ENCODE data around the gene TBC1D4. TPM values are rescaled to one million over a fixed set of nuclear protein-coding genes. Genes with fewer than 3 reads are reported as not detected.

TBC1D4 gene, protein sequence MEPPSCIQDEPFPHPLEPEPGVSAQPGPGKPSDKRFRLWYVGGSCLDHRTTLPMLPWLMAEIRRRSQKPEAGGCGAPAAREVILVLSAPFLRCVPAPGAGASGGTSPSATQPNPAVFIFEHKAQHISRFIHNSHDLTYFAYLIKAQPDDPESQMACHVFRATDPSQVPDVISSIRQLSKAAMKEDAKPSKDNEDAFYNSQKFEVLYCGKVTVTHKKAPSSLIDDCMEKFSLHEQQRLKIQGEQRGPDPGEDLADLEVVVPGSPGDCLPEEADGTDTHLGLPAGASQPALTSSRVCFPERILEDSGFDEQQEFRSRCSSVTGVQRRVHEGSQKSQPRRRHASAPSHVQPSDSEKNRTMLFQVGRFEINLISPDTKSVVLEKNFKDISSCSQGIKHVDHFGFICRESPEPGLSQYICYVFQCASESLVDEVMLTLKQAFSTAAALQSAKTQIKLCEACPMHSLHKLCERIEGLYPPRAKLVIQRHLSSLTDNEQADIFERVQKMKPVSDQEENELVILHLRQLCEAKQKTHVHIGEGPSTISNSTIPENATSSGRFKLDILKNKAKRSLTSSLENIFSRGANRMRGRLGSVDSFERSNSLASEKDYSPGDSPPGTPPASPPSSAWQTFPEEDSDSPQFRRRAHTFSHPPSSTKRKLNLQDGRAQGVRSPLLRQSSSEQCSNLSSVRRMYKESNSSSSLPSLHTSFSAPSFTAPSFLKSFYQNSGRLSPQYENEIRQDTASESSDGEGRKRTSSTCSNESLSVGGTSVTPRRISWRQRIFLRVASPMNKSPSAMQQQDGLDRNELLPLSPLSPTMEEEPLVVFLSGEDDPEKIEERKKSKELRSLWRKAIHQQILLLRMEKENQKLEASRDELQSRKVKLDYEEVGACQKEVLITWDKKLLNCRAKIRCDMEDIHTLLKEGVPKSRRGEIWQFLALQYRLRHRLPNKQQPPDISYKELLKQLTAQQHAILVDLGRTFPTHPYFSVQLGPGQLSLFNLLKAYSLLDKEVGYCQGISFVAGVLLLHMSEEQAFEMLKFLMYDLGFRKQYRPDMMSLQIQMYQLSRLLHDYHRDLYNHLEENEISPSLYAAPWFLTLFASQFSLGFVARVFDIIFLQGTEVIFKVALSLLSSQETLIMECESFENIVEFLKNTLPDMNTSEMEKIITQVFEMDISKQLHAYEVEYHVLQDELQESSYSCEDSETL (N-terminal part only)
- 25.7 and 28.4 TPM in 2 replicates for total RNA-seq (2013; cell fraction: nucleolus; rRNA removed)
- total RNA-seq (2014; rRNA removed) (29.1 and 30.5 TPM in 2 replicates), total RNA-seq (2014; rRNA removed; fragmentation: Illumina TruSeq; extraction: Trizol) (31.9 and 32.0 TPM in 2 replicates), total RNA-seq (2021) (38.0 and 38.6 TPM in 2 replicates), polyA plus RNA-seq (2011; rRNA removed) (18.4 and 19.5 TPM in 2 replicates), polyA plus RNA-seq (2014; fragmentation: Illumina TruSeq; extraction: Trizol) (30.4 and 33.3 TPM in 2 replicates), polyA plus RNA-seq (2014; fragmentation: Nextera tagmentation; extraction: Ambion mirVana) (10 to 100 TPM; 11.0 to 11.9 TPM), polyA plus RNA-seq (2014; rRNA removed) (26.4 and 27.3 TPM in 2 replicates), polyA plus RNA-seq (2016; fragmentation: Nextera tagmentation; extraction: Ambion mirVana) (10 to 100 TPM; 23.3 to 24.6 TPM), polyA minus RNA-seq (2011; rRNA and poly(A)+ RNA removed) (36.4 and 38.9 TPM in 2 replicates), Bru-seq, nascent RNA (percentile 60 among the genes with signal in this experiment), BruChase-seq, experiment 1, labeled RNA remaining after a 6-hour chase (percentile 59 among the genes with signal in this experiment), BruChase-seq, experiment 2, labeled RNA remaining after a 2-hour chase (percentile 58 among the genes with signal in this experiment)
- polyA plus RNA-seq (2011; ENCODE audit: low read depth): 6.8 TPM
- 20.7 and 21.1 TPM in 2 replicates for polyA plus RNA-seq (2011; cell fraction: cytosol; rRNA removed)
- polyA plus RNA-seq (2011; cell fraction: nucleus; rRNA removed): 25.5 and 35.4 TPM in 2 replicates
- polyA plus RNA-seq (2012): 14.4 and 16.9 TPM in 2 replicates
- 11.6 and 13.9 TPM in 2 replicates for polyA minus RNA-seq (2011; cell fraction: cytosol; rRNA and poly(A)+ RNA removed)
- 15.0 and 21.8 TPM in 2 replicates for polyA minus RNA-seq (2011; cell fraction: nucleus; rRNA and poly(A)+ RNA removed)
- long read RNA-seq, experiment 1, full-length matches to known transcripts: 1 of 15 reads
- long read RNA-seq, experiment 1, partial matches to known transcripts: 8 of 15 reads
- long read RNA-seq, experiment 1, other reads (novel, unspliced or antisense): 6 of 15 reads
- long read RNA-seq, experiment 2, partial matches to known transcripts: 35 of 62 reads
- long read RNA-seq, experiment 2, other reads (novel, unspliced or antisense): 27 of 62 reads

GRCh38 chr13:75482070-75482819 is at the start of gene TBC1D4:
Gene TBC1D4 (minus strand): TSS chr13:75482169. CDS start chr13:75481767, 402 bp downstream.
- H3K36me3 ChIP-seq (ENCODE audit: control insufficient read depth in 2 of 2, insufficient read depth in 2 of 2, low read length in 1 of 2): no peaks in the 10 kb centered on the region
- ChIA-PET POLR2A (interaction anchor here (1.5 kb wide), 1 partner anchor 109 kb away, joined by 6 read pairs; no protein-coding TSS in a partner anchor), SMC1A (ENCODE audit: uncharacterized antibody, unreplicated experiment) (interaction anchor here (0.6 to 5.7 kb wide), 16 partner anchors 14 to 259 kb away, joined by 3 to 75 read pairs (median 3); no protein-coding TSS in a partner anchor), CTCF (interaction anchor here (0.6 to 3.5 kb wide), 26 partner anchors 10 to 155 kb away, joined by 3 to 47 read pairs (median 4); partner anchors contain the start of gene UCHL3), RAD21 (ENCODE audit: unreplicated experiment) (interaction anchor here (0.6 to 3.6 kb wide), 15 partner anchors 31 to 182 kb away, joined by 3 to 46 read pairs (median 4); partner anchors contain the start of gene UCHL3)
- DNase-seq (ENCODE audit: low read depth, low spot score) (peak; percentile 66), FAIRE-seq (peak; percentile 70), ATAC-seq (peak; percentile 86)
- H3K79me2 ChIP-seq (ENCODE audit: control insufficient read depth, insufficient read depth, low read length): peaks cover 43% of the 10 kb centered on the region
- no peaks in the 10 kb centered on the region for H3K27me3 ChIP-seq (replicated peaks in 1 of 2; ENCODE audit: control insufficient read depth in 2 of 2, insufficient read depth in 2 of 2, low read length in 1 of 2)
- H2AFZ ChIP-seq (ENCODE audit: control insufficient read depth, low read depth, low read length): peak within 1 kb of the TSS; percentile 87
- peak within 1 kb of the TSS; percentile 55 for H3K27ac ChIP-seq (ENCODE audit: control insufficient read depth, insufficient read depth)
- H4K20me1 ChIP-seq (ENCODE audit: control insufficient read depth, insufficient read depth): no peaks in the 10 kb centered on the region
- H3K9ac ChIP-seq (ENCODE audit: control insufficient read depth, insufficient read depth, low read length): peak within 1 kb of the TSS; percentile 62
- in situ Hi-C loops (cut with MboI): no loop called here
- peaks cover 8% of the 10 kb centered on the region for H3K4me1 ChIP-seq (ENCODE audit: control insufficient read depth, insufficient read depth, low read length)
- intact Hi-C loops (cut with micrococcal nuclease; ENCODE audit: unreplicated experiment): loop anchor here (1.0 to 5.0 kb wide), 3 partner anchors 67 to 185 kb away; partner anchors contain the start of gene UCHL3
- H3K4me3 ChIP-seq: peak within 1 kb of the TSS; percentile 82
- no peaks in the 10 kb centered on the region for H3K9me3 ChIP-seq (replicated peaks; ENCODE audit: control insufficient read depth, insufficient read depth, low read length)
- BruUV-seq (replicated peaks): no TSS peak
- H3K4me2 ChIP-seq (ENCODE audit: control insufficient read depth, insufficient read depth): peak within 1 kb of the TSS; percentile 76
- WGBS (ENCODE audit: insufficient coverage, insufficient replicate concordance, low lambda C conversion rate, missing lambda C conversion rate): under 1% methylated on average over 50 of the region's 58 CpGs
- TF ChIP-seq, protein P1, sequence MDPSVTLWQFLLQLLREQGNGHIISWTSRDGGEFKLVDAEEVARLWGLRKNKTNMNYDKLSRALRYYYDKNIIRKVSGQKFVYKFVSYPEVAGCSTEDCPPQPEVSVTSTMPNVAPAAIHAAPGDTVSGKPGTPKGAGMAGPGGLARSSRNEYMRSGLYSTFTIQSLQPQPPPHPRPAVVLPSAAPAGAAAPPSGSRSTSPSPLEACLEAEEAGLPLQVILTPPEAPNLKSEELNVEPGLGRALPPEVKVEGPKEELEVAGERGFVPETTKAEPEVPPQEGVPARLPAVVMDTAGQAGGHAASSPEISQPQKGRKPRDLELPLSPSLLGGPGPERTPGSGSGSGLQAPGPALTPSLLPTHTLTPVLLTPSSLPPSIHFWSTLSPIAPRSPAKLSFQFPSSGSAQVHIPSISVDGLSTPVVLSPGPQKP (IDR thresholded peaks at IDR 0.05; ENCODE audit: low read depth, low read length): no peak
- no peak for TF ChIP-seq ZZZ3 (IDR thresholded peaks at IDR 0.05; ENCODE audit: control insufficient read depth, insufficient read length, low read depth)
- TF ChIP-seq CBX3 (IDR thresholded peaks at IDR 0.05; ENCODE audit: borderline replicate concordance, low read depth): no peak
- TF ChIP-seq ZNF622 (IDR thresholded peaks at IDR 0.05): no peak
- peak in 1 of 2 experiments; percentile 76; a peak in 1 of 4 replicates for TF ChIP-seq ETV6 (conservative IDR thresholded peaks at IDR 0.05 in 1 of 2, IDR thresholded peaks at IDR 0.05 in 1 of 2; ENCODE audit: borderline replicate concordance in 1 of 2, low read depth in 1 of 2)
- TF ChIP-seq TCF7 (IDR thresholded peaks at IDR 0.05; ENCODE audit: borderline replicate concordance): peak; percentile 39; the same call in 1 of the 2 replicates
- TF ChIP-seq, protein P2, sequence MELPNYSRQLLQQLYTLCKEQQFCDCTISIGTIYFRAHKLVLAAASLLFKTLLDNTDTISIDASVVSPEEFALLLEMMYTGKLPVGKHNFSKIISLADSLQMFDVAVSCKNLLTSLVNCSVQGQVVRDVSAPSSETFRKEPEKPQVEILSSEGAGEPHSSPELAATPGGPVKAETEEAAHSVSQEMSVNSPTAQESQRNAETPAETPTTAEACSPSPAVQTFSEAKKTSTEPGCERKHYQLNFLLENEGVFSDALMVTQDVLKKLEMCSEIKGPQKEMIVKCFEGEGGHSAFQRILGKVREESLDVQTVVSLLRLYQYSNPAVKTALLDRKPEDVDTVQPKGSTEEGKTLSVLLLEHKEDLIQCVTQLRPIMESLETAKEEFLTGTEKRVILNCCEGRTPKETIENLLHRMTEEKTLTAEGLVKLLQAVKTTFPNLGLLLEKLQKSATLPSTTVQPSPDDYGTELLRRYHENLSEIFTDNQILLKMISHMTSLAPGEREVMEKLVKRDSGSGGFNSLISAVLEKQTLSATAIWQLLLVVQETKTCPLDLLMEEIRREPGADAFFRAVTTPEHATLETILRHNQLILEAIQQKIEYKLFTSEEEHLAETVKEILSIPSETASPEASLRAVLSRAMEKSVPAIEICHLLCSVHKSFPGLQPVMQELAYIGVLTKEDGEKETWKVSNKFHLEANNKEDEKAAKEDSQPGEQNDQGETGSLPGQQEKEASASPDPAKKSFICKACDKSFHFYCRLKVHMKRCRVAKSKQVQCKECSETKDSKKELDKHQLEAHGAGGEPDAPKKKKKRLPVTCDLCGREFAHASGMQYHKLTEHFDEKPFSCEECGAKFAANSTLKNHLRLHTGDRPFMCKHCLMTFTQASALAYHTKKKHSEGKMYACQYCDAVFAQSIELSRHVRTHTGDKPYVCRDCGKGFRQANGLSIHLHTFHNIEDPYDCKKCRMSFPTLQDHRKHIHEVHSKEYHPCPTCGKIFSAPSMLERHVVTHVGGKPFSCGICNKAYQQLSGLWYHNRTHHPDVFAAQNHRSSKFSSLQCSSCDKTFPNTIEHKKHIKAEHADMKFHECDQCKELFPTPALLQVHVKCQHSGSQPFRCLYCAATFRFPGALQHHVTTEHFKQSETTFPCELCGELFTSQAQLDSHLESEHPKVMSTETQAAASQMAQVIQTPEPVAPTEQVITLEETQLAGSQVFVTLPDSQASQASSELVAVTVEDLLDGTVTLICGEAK (IDR thresholded peaks at IDR 0.05; ENCODE audit: borderline replicate concordance): no peak

All from GM12878 (cell line).